ENCODE measurements around the gene MYMX.

Gene MYMX

DNA sequence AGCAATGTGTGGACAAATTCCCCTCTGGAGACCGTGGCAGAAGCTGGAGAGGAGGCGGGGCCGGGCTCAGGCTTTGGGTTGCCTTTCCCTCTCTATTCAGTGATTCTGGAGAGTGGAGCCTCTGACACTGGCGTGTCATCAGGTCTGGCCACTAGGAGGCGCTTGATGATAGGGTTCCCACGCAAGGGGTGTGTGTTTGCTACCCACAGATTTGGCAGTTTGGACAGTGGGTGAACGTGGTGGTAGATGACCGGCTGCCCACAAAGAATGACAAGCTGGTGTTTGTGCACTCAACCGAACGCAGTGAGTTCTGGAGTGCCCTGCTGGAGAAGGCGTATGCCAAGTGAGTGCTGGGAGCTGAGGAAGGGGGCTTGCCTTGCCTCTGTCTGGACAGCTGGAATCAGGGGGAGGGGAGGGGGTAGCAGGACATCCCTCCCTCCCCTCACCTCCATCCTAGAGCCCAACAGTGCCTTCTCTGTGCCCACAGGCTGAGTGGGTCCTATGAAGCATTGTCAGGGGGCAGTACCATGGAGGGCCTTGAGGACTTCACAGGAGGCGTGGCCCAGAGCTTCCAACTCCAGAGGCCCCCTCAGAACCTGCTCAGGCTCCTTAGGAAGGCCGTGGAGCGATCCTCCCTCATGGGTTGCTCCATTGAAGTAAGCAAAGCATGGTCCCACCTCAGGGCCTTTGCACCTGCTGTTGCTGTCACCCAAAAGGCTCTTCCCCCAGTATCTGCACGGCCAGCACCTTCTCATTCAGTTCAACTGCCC, 43.8 kb upstream of the MYMX start:
- DNase-seq (ENCODE audit: low read depth), result peak; percentile 87
- no peak overlapping the region for H3K4me3 ChIP-seq (ENCODE audit: low read depth, low read length)
- TF ChIP-seq MYC (IDR thresholded peaks at IDR 0.05; ENCODE audit: low read depth, low read length), result no peak; the same call in 1 of the 2 replicates
- no peak for TF ChIP-seq POLR2A (IDR thresholded peaks at IDR 0.05; ENCODE audit: extremely low read depth, insufficient read length)
- TF ChIP-seq, protein P1, sequence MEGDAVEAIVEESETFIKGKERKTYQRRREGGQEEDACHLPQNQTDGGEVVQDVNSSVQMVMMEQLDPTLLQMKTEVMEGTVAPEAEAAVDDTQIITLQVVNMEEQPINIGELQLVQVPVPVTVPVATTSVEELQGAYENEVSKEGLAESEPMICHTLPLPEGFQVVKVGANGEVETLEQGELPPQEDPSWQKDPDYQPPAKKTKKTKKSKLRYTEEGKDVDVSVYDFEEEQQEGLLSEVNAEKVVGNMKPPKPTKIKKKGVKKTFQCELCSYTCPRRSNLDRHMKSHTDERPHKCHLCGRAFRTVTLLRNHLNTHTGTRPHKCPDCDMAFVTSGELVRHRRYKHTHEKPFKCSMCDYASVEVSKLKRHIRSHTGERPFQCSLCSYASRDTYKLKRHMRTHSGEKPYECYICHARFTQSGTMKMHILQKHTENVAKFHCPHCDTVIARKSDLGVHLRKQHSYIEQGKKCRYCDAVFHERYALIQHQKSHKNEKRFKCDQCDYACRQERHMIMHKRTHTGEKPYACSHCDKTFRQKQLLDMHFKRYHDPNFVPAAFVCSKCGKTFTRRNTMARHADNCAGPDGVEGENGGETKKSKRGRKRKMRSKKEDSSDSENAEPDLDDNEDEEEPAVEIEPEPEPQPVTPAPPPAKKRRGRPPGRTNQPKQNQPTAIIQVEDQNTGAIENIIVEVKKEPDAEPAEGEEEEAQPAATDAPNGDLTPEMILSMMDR (IDR thresholded peaks at IDR 0.05; ENCODE audit: low read depth, low read length), result peak; percentile 96
- TF ChIP-seq, protein P2, sequence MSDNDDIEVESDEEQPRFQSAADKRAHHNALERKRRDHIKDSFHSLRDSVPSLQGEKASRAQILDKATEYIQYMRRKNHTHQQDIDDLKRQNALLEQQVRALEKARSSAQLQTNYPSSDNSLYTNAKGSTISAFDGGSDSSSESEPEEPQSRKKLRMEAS (IDR thresholded peaks at IDR 0.05; ENCODE audit: low read depth, low read length), result peak; percentile 68

DNA sequence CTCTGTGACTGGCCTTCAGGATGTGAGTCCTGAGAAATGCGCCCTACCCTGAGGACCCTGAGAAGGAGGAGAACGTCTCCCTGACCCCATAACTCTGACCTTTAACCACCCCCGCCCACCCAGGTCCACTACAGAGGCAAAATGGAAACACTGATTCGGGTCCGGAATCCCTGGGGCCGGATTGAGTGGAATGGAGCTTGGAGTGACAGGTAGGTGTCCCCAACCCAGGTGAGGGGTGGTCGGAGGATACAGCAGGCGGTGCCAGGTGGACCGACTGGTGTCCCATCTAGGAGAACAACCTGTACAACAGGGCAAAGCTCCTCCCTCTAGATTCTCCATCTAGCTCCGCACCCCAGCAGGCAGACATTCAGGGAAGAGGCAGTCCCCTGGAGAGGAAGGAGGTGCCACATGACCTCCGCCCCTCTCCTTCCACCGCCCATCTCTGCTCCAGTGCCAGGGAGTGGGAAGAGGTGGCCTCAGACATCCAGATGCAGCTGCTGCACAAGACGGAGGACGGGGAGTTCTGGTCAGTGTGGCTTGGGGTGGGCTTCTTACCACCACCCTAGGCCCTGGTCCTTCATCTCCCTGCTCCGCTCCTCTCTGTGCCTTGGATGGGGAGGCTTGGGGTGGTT, 40.5 kb upstream of the MYMX start:
- peak overlapping the region; percentile 38 for H3K4me3 ChIP-seq (ENCODE audit: low read depth, low read length)
- TF ChIP-seq, protein P1 (IDR thresholded peaks at IDR 0.05; ENCODE audit: low read depth, low read length), result no peak
- TF ChIP-seq, protein P2 (IDR thresholded peaks at IDR 0.05; ENCODE audit: low read depth, low read length), result no peak
- no peak for TF ChIP-seq POLR2A (IDR thresholded peaks at IDR 0.05; ENCODE audit: extremely low read depth, insufficient read length)
- no peak for DNase-seq (ENCODE audit: low read depth)

DNA sequence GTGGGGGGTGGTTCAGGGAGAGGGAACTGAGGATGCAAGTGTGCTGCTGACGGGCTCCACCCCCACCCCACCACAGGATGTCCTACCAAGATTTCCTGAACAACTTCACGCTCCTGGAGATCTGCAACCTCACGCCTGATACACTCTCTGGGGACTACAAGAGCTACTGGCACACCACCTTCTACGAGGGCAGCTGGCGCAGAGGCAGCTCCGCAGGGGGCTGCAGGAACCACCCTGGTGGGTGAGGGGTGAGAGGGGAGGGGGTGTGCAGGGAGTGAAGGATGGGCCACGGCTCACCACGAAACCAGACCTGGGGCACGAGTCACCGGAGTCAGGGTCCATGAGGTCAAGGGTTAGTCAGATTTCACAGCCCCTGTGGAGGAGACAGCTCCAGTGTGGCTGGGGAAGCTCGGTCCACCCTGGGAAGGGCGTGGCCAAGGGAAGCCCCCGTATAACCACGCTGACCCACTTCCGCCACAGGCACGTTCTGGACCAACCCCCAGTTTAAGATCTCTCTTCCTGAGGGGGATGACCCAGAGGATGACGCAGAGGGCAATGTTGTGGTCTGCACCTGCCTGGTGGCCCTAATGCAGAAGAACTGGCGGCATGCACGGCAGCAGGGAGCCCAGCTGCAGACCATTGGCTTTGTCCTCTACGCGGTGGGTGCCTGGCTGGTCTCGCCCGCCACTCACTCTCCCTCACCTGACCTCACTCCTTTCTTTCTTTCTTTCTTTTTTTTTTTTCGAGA, 39.8 kb upstream of the MYMX start:
- DNase-seq (ENCODE audit: low read depth), result peak; percentile 87
- peak overlapping the region; percentile 38 for H3K4me3 ChIP-seq (ENCODE audit: low read depth, low read length)
- TF ChIP-seq MYC (IDR thresholded peaks at IDR 0.05; ENCODE audit: low read depth, low read length) (peak; percentile 45), POLR2A (IDR thresholded peaks at IDR 0.05; ENCODE audit: extremely low read depth, insufficient read length) (no peak)
- TF ChIP-seq, protein P1 (IDR thresholded peaks at IDR 0.05; ENCODE audit: low read depth, low read length), result no peak
- TF ChIP-seq, protein P2 (IDR thresholded peaks at IDR 0.05; ENCODE audit: low read depth, low read length), result peak; percentile 67; the same call in 1 of the 2 replicates

DNA sequence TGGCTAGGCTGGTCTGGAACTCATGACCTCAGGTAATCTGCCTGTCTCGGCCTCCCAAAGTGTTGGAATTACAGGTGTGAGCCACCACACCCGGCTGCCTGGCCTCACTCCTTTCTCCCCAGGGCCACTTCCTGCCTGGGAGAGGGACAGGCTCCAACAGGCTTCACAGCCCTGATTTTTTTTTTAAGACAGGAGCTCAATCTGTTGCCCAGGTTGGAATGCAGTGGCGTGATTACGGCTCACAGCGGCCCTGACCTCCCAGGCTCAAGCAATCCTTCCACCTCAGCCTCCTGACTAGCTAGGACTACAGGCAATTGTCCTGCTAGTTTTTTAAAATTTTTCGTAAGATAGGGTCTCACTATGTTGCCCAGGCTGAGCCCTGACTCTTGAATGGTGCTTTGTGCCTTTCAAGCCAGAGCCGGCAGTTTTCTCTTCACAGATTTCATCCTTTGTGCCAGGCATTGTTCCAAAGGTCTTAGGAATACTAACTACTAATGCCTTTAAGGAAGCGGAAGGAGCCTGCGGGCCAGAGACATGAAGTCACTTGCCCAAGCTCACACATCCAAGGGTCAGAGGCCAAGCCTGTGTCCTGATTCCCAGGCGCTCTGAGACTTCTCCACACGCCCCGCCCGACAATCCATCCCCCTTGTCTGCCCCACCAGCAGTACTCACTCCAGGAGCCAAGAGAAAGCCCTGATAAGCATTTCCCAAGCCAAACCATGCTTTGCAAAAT, 38.9 kb upstream of the MYMX start:
- no peak for DNase-seq (ENCODE audit: low read depth)
- no peak overlapping the region for H3K4me3 ChIP-seq (ENCODE audit: low read depth, low read length)
- TF ChIP-seq, protein P1 (IDR thresholded peaks at IDR 0.05; ENCODE audit: low read depth, low read length), result no peak
- no peak for TF ChIP-seq MYC (IDR thresholded peaks at IDR 0.05; ENCODE audit: low read depth, low read length)
- TF ChIP-seq, protein P2 (IDR thresholded peaks at IDR 0.05; ENCODE audit: low read depth, low read length), result no peak
- no peak for TF ChIP-seq POLR2A (IDR thresholded peaks at IDR 0.05; ENCODE audit: extremely low read depth, insufficient read length)

DNA sequence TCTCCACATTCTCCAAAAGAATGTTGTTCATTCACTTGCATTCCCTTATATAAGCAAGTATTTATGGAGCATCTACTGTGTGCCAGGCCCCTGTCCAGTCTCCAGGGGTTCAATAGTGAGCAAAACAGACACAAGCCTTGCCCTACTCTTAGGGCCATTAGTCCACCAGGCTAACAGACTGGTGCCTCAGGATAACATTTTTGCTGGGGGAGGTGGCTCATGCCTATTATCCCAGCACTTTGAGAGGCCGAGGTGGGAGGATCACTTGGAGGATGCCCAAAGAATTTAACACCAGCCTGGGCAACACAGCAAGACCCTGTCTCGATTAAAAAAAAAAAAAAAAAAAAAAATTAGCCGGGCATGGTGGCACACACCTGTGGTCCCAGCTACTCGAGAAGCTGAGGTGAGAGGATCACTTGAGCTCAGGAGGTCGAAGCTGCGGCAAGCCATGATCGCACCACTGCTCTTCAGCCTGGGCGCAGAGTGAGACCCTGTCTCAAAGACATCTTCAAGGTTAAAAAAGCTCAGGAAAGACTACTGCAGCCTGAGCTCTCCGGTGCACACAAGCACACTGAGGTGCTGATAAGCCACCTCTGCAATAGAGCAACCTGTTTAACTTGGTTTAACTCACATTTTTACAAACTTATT, 38.2 kb upstream of the MYMX start:
- H3K4me3 ChIP-seq (ENCODE audit: low read depth, low read length), result no peak overlapping the region
- TF ChIP-seq, protein P2 (IDR thresholded peaks at IDR 0.05; ENCODE audit: low read depth, low read length), result no peak
- no peak for TF ChIP-seq POLR2A (IDR thresholded peaks at IDR 0.05; ENCODE audit: extremely low read depth, insufficient read length)
- TF ChIP-seq, protein P1 (IDR thresholded peaks at IDR 0.05; ENCODE audit: low read depth, low read length), result no peak
- no peak for TF ChIP-seq MYC (IDR thresholded peaks at IDR 0.05; ENCODE audit: low read depth, low read length)
- no peak for DNase-seq (ENCODE audit: low read depth)

Measured in NB4 (cell line).